Activated CD4-positive, alpha-beta T cell treated with anti-CD3 and anti-CD28 coated beads for 4 hours (primary cell): ENCODE results near the gene TTLL11.

Experiments
- DNase-seq, 2 donors: peaks; one replicate each; pipeline ENCODE4 v3.0.0-alpha.2; 2020

TTLL11 gene

DNA sequence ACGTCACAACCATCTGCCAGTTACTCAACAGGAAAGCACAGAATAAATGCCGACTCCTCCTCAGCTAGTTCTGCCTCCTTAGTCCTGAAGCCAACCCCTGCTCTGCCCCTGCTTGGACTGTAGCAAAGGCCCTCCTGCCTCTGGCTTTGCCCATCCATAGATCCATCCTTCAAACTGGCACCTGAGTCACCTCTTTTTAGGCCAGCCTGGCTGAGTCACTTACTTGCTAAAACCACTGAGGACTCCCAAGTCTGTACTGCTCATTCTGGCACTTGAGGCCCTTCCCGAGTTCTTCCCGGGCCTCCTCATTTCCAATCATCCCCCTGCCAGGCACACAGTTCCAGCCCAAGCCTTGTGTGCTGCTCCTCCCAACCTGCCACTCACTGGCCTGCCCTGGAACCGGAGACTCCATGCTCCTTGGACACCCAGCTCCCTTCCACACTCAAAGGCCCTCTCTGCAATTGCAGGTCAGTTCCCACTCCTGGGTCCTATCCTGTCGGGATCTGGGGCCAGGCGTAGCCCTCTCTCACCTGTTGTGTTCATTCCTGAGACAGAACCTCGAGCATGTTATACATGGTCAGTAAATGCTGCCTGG, 221.6 kb downstream of the TTLL11 start:
- DNase-seq: no peak

GRCh38 chr9:121870271-121870670, 222.8 kb downstream of the TTLL11 start:
- no peak for DNase-seq

DNA sequence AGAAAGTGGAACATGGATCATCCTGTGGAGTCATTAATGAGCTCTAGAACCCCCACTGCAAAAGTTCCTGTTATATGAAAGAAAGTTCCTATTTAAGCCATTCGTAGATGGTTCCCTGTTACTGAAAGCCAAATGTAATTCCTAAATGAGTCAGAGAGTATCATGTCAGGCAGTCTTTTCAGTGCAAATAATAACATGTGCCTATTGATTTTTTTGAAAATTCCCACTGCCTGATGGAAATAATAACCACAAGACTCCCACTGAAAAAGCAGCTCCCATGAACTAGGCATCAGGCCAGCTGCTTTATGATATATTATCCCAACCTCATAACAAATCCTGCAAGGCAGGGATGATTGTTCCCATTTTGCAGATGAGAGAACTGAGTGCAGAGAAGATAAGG, 224.5 kb downstream of the TTLL11 start:
- no peak for DNase-seq

DNA sequence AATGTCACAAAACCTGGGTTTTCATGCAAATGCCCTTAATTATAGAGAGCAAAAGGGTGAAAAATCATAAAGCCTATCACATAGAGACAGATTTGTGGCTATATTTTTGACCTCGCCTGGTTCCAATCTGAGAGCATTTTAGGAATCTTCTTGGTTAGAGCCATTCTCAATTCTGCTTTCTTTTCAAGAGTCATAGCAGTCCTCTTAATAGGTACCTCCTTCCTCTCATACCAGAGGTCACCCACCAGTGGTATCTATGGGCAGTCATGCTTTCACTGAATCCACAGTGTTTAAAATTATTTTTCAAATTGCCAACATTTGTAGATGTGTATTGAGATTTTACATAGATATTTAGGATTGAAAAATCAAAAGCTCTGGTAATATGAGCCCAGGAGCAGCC, 226.2 kb downstream of the TTLL11 start:
- no peak for DNase-seq

- no peak for DNase-seq
Observed at GRCh38 chr9:121865884-121866283, 227.2 kb downstream of the TTLL11 start.

- no peak for DNase-seq
Observed at GRCh38 chr9:121865060-121865459, 228.0 kb downstream of the TTLL11 start.

GRCh38 chr9:121863955-121864354, 229.2 kb downstream of the TTLL11 start:
- no peak for DNase-seq

DNA sequence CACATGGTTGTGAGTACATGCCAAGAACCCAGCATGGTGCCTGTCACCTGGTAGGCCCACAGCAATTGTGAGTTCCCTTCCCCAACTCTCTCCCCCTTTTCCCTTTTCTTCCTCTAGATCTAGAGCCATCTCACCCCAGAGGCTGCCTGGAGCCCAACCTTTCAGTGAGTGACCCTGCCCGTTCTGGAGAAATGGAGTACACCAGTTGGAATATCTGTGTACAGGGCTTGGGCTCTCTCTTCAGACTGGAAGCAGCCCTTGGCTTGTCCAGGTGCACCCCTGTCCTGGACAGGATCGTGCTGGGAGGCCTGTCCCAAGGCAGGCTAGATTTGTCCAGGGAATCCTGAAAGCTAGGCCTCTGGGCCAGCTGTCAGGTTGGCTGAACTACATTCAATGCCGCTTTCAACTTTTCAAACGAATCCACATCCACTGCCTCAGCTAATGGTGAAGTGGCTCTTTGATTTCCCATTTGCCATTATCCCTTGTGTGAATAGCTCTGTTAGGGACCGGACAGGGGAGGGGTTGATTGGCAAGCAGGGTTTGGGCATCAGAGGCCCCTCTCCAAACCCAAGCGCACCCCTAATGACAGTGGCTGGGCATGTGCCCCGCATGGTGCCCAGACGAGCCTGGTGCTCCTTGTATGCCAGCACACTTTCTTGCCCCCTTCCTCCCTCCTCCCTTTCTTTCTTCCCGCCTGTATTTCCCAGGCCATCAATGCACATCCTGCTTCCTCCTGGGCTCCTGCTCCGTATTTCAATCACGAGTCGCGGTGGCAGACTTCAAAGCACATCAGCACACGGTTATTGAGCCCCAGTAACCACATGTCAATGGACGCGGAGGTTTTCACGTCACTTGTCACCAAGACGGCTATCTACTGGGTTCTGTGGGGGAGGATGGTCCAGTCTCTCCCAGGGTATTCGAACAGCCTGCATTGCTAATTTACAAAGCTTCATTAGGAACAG, 230.5 kb downstream of the TTLL11 start:
- no peak for DNase-seq

- no peak for DNase-seq
Observed at GRCh38 chr9:121861501-121862180, 231.5 kb downstream of the TTLL11 start.

- DNase-seq: no peak
Observed at GRCh38 chr9:121860744-121861143, 232.4 kb downstream of the TTLL11 start.

- DNase-seq: no peak
Observed at GRCh38 chr9:121860213-121860612, 232.9 kb downstream of the TTLL11 start.

DNA sequence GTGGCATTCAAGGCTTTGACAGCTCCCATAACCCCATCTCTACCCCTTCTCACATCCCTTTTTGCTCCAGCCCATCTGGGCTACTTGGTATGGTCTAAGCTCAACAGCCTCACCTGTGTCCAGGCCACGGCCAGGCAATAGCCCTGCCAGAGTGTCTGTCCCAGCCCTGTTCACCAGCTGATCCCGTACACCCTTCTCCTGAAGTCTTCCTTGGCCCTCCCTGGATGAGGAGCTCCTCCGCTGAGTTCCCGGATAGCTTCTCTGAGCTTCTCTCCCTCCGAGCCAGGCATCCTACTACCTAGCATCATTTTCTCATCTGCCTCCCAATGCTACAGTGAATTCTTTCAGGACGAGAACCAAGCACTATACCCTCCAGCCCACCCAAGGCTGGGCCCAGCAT, 233.5 kb downstream of the TTLL11 start:
- DNase-seq: no peak

- no peak for DNase-seq
Observed at GRCh38 chr9:121858788-121859187, 234.3 kb downstream of the TTLL11 start.

DNA sequence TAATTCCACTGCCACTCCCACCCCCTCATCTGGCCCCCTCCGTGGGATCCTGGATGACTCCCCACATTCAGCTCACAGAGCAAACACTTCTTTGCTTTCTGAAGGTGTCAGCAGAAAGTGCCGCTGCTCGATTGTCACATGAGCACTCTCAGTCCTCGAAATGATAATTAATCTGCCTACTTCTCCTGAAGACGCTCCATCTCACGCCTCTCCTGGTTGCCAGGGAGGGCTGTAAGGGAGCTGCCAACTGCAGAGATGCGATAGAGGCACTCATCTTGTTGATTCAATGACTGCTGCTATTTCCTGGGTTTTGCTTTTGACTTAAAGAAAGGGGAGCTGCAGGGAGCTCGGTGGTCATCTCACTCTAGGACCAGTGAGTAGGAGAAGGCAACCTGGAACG, 235.2 kb downstream of the TTLL11 start:
- DNase-seq: no peak

- DNase-seq: no peak
Observed at GRCh38 chr9:121855476-121855875, 237.6 kb downstream of the TTLL11 start.

GRCh38 chr9:121853617-121854395, 239.3 kb downstream of the TTLL11 start:
- DNase-seq: no peak

DNA sequence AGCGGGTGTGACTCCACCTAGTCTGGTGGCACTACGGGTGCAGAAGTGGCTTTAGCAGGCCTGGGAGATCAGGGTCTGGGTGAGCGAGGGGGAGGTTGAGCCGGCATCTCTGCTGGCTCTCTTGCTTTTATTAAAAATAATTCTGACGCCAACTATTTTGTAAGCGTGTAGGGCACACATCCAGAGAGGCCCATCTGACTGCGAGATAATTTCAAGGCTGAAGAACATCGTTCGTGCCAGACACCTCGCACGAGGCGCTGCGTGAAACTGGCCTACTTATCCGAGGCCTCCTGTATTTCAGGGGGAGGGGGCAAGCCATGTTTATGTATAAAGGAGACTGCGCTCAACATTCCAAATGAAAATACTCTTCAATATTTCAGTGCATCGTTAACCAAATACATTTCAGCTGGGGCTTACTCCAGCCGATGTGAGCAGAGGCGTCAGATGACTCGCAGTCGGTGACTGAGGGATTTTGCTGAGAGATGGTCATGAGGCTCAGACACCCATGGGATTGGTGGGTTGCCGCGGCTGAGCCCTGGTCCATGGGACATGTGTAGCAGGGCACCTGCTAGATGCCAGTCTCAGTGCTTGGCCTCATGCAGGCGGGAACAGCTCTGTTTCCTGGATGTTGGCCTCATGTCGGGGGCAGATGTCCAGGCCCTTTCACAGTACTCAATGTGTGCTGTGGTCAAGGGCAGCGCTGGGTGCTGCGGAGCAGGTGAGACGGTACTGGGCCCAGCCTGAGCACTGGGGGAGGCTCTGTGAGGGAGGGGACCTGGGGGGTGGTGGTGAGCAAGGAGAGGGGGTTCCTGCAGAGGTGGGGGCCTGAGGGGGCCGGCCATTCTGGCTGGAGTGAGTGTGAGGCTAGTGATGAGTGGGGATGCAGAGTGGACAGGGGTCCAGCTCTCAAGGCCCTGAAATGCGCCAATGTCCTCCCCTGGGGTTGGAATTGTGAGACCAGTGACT, 240.2 kb downstream of the TTLL11 start:
- DNase-seq: no peak

DNA sequence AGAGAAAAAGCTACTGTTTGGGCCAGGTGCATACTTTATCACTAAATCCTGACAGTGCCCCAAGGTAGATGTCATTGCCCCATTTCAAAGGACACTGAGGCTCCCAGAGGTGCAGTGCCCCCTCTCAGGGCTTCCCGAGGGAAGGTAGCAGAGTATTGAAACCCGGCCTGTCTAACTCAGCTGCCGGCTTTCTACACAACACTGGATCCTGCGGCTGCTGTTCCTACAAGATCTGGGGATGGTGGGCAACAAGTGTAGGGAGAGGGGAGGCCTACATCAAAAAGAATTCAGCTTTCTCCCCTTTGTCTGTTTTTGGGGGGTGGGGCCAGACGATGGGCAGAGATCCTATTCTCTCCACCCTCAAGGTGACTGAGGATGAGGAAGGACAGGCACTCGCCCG, 240.9 kb downstream of the TTLL11 start:
- DNase-seq: no peak

GRCh38 chr9:121851641-121852091, 241.4 kb downstream of the TTLL11 start:
- DNase-seq: no peak

DNA sequence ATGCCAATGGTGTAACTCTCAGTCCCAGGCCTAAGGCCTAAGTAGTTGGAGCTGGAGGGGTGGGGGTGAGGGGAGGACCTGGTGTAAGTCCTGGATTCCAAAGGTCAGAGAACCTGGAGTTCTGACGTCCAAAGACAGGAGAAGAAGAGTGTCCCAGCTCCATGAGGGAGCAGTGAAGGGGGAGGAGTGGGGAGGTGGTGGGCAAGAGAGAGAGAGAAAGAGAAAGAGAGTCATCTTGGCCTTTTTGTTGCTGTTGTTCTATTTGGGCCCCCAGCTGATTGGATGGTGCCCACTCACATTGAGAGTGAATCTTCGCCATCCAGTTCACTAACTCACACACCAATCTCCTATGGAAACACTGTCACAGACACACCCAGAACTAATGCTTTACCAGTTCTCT, 242.7 kb downstream of the TTLL11 start:
- no peak for DNase-seq

- DNase-seq: no peak
Observed at GRCh38 chr9:121849554-121849953, 243.6 kb downstream of the TTLL11 start.

DNA sequence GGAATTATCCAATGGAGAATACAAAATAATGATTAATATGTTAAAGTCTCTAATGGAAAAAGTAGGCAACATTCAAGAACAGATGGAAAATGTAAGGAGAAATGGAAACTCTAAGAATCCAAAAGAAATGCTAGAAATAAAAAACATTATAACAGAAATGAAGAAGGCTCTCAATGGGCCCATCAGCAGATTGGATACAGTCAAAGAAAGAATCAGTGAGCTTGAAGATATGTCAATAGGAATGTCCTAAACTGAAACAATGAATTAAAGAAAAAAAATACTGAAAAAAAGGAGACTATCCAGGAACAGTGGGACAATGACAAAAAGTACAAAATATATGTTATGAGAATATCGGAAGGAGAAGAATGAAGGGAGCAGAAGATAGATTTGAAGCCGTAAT, 248.5 kb downstream of the TTLL11 start:
- no peak for DNase-seq
